ENCODE measurements around the gene GRHL3.

DNA sequence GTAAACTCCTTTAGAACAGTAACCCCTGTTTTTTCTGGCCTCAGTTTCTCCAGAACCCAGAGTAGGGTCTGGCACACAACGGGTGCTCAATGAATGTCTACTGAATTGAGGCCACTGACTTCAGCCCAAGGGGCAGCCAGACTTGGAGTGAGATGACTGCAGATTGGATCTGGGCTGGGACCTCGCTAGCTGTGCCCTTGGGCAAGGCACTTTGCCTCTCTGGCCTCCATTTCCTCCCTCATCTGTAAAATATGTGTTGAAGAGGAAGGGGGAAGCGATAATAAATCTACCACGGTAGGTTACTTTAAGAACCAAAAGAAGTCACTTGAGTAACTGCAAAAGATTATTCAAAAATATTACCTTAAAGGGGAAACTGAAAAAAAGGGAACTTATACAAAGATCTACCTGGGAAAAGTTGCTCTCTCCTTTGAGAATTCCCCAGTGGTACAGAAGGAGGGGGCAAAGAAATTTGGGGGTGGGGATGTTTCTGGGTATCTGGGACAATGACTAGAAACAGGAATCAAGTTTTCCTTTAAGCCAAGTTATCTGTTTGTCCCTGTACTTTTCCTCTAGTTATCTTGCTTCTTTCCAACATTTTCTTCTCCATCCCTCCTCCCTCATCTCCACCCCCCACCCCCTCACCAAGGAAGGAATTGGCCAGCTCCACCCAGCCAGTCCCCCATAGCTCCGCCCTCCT, 394 bp upstream of the GRHL3 start:
- TF ChIP-seq, protein P1, sequence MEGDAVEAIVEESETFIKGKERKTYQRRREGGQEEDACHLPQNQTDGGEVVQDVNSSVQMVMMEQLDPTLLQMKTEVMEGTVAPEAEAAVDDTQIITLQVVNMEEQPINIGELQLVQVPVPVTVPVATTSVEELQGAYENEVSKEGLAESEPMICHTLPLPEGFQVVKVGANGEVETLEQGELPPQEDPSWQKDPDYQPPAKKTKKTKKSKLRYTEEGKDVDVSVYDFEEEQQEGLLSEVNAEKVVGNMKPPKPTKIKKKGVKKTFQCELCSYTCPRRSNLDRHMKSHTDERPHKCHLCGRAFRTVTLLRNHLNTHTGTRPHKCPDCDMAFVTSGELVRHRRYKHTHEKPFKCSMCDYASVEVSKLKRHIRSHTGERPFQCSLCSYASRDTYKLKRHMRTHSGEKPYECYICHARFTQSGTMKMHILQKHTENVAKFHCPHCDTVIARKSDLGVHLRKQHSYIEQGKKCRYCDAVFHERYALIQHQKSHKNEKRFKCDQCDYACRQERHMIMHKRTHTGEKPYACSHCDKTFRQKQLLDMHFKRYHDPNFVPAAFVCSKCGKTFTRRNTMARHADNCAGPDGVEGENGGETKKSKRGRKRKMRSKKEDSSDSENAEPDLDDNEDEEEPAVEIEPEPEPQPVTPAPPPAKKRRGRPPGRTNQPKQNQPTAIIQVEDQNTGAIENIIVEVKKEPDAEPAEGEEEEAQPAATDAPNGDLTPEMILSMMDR (IDR thresholded peaks at IDR 0.05), result no peak
- TF ChIP-seq POLR2A (IDR thresholded peaks at IDR 0.05), result no peak
